WTC11 (cell line): ENCODE results near the gene SLC8A3. TPM values are rescaled to one million over a fixed set of nuclear protein-coding genes. Genes with fewer than 3 reads are reported as not detected.

Experiments
- ATAC-seq: fragments of 200-7000 bp; cut with Tn5 transposase; 2 replicates; pipeline ENCODE4 v1.10.0; 2021; ENCODE audit warnings: mild to moderate bottlenecking, moderate library complexity
- CTCF ChIA-PET: fragments of 300-600 bp; sonication (Branson Sonifier 250); formaldehyde crosslinking; loops from one replicate; lab custom pipeline; 2021; ENCODE audit warnings: antibody characterized with exemption; lab: Charles Lee
- POLR2A ChIA-PET: fragments of 350-600 bp; sonication (Branson Sonifier 250); formaldehyde crosslinking; loops from one replicate; lab custom pipeline; 2021; ENCODE audit warnings: antibody characterized with exemption; lab: Charles Lee
- DNase-seq: peaks from one replicate; pipeline ENCODE4 v3.0.0; 2021; ENCODE audit warnings: low spot score
- H3K27ac Mint-ChIP-seq: 2 replicates; pipeline ENCODE4 v1.8.0; 2021; ENCODE audit warnings: mixed read lengths
- H3K27me3 Mint-ChIP-seq: 2 replicates; pipeline ENCODE4 v1.8.0; 2021; ENCODE audit warnings: low read depth, mild to moderate bottlenecking, moderate library complexity, mixed read lengths
- H3K36me3 Mint-ChIP-seq: 2 replicates; pipeline ENCODE4 v1.8.0; 2021; ENCODE audit warnings: mixed read lengths
- H3K4me1 Mint-ChIP-seq: 2 replicates; pipeline ENCODE4 v1.8.0; 2022; ENCODE audit warnings: mixed read lengths
- H3K4me3 Mint-ChIP-seq: 2 replicates; pipeline ENCODE4 v1.8.0; 2021; ENCODE audit warnings: mild to moderate bottlenecking, moderate library complexity, mixed read lengths
- H3K9me3 Mint-ChIP-seq: 2 replicates; pipeline ENCODE4 v1.8.0; 2021; ENCODE audit warnings: mixed read lengths
- ATF1 ChIP-seq: sonication (generic); formaldehyde crosslinking; IDR thresholded peaks from 2 replicates; pipeline ENCODE4 v1.8.1; 2023; ENCODE audit warnings: mild to moderate bottlenecking, moderate library complexity, missing genetic modification reagents
- CDX4 ChIP-seq: fragments of 250-450 bp; sonication (Bioruptor Pico); IDR thresholded peaks from 2 replicates; pipeline ENCODE4 v1.9.0; 2021; ENCODE audit warnings: moderate library complexity, mild to moderate bottlenecking, inconsistent platforms, borderline replicate concordance
- CREM ChIP-seq: sonication (generic); formaldehyde crosslinking; IDR thresholded peaks from 2 replicates; pipeline ENCODE4 v1.8.1; 2022; ENCODE audit warnings: mild to moderate bottlenecking, missing genetic modification reagents, moderate library complexity
- CTCF ChIP-seq: fragments of 200-600 bp; IDR thresholded peaks from 2 replicates; pipeline ENCODE4 v1.8.0; 2022; ENCODE audit warnings: antibody characterized with exemption
- E2F1 ChIP-seq: sonication (generic); formaldehyde crosslinking; IDR thresholded peaks from 2 replicates; pipeline ENCODE4 v1.8.0; 2022; ENCODE audit warnings: mild to moderate bottlenecking, missing genetic modification reagents
- FOXK1 ChIP-seq: sonication (generic); formaldehyde crosslinking; IDR thresholded peaks from 2 replicates; pipeline ENCODE4 v1.8.0; 2022; ENCODE audit warnings: mild to moderate bottlenecking, moderate library complexity, missing genetic modification reagents
- GABPB1 ChIP-seq: sonication (generic); formaldehyde crosslinking; IDR thresholded peaks from 2 replicates; pipeline ENCODE4 v1.8.1; 2023; ENCODE audit warnings: mild to moderate bottlenecking, missing genetic modification reagents
- HMGXB4 ChIP-seq: sonication (generic); formaldehyde crosslinking; IDR thresholded peaks from 2 replicates; pipeline ENCODE4 v1.8.1; 2023; ENCODE audit warnings: mild to moderate bottlenecking, moderate library complexity, missing genetic modification reagents
- KAT7 ChIP-seq: sonication (generic); formaldehyde crosslinking; IDR thresholded peaks from 2 replicates; pipeline ENCODE4 v1.8.1; 2023; ENCODE audit warnings: missing genetic modification reagents, mild to moderate bottlenecking, borderline replicate concordance
- MXD4 ChIP-seq: fragments of 250-450 bp; sonication (Bioruptor Pico); IDR thresholded peaks from 2 replicates; pipeline ENCODE4 v1.8.0; 2021; ENCODE audit warnings: mild to moderate bottlenecking, moderate library complexity, borderline replicate concordance
- NFYB ChIP-seq: sonication (generic); formaldehyde crosslinking; conservative IDR thresholded peaks from 2 replicates; pipeline ENCODE4 v1.8.0; 2022; ENCODE audit warnings: low read depth, missing genetic modification reagents
- NR2C2 ChIP-seq: sonication (generic); formaldehyde crosslinking; IDR thresholded peaks from 2 replicates; pipeline ENCODE4 v1.8.0; 2022; ENCODE audit warnings: mild to moderate bottlenecking, missing genetic modification reagents
- OVOL2 ChIP-seq: fragments of 250-450 bp; sonication (Bioruptor Pico); IDR thresholded peaks from 2 replicates; pipeline ENCODE4 v1.9.0; 2021; ENCODE audit warnings: mild to moderate bottlenecking, borderline replicate concordance
- PREB ChIP-seq: sonication (generic); formaldehyde crosslinking; IDR thresholded peaks from 2 replicates; pipeline ENCODE4 v1.8.1; 2022; ENCODE audit warnings: mild to moderate bottlenecking, missing genetic modification reagents, moderate library complexity, borderline replicate concordance
- TEAD1 ChIP-seq: sonication (generic); formaldehyde crosslinking; IDR thresholded peaks from 2 replicates; pipeline ENCODE4 v1.8.0; 2022; ENCODE audit warnings: mild to moderate bottlenecking, missing genetic modification reagents
- ZNF219 ChIP-seq: sonication (generic); formaldehyde crosslinking; IDR thresholded peaks from 2 replicates; pipeline ENCODE4 v1.8.0; 2023; ENCODE audit warnings: missing genetic modification reagents, mild to moderate bottlenecking, borderline replicate concordance
- ZNF396 ChIP-seq: fragments of 250-450 bp; sonication (Bioruptor Pico); IDR thresholded peaks from 2 replicates; pipeline ENCODE4 v1.8.0; 2021; ENCODE audit warnings: mild to moderate bottlenecking, moderate library complexity, borderline replicate concordance
- total RNA-seq: library from RNA; stranded (reverse); gene quantifications from 3 replicates; pipeline ENCODE4 v1.2.3, GENCODE V29; 2021
- TF ChIP-seq, protein P1 (sequence below): fragments of 250-450 bp; sonication (Bioruptor Pico); IDR thresholded peaks from 2 replicates; pipeline ENCODE4 v1.9.0; 2021; ENCODE audit warnings: mild to moderate bottlenecking
- TF ChIP-seq, protein P2 (sequence below): sonication (generic); formaldehyde crosslinking; IDR thresholded peaks from 2 replicates; pipeline ENCODE4 v1.8.0; 2022; ENCODE audit warnings: mild to moderate bottlenecking, missing genetic modification reagents
- TF ChIP-seq, protein P3 (sequence below): sonication (generic); formaldehyde crosslinking; IDR thresholded peaks from 2 replicates; pipeline ENCODE4 v1.8.0; 2023; ENCODE audit warnings: mild to moderate bottlenecking, missing genetic modification reagents
- TF ChIP-seq, protein P4 (sequence below): sonication (generic); formaldehyde crosslinking; IDR thresholded peaks from 2 replicates; pipeline ENCODE4 v1.8.0; 2022; ENCODE audit warnings: mild to moderate bottlenecking, missing genetic modification reagents

Gene SLC8A3
- total RNA-seq, 1 experiment from 2014 or later = 0.63 TPM

- TF ChIP-seq ZNF396 (CRISPR knock-in tag) = no peak
- TF ChIP-seq OVOL2 (CRISPR knock-in tag) = no peak
- no peak for TF ChIP-seq E2F1
- no peak for TF ChIP-seq GABPB1 (CRISPR knock-in tag)
- TF ChIP-seq, protein P1, sequence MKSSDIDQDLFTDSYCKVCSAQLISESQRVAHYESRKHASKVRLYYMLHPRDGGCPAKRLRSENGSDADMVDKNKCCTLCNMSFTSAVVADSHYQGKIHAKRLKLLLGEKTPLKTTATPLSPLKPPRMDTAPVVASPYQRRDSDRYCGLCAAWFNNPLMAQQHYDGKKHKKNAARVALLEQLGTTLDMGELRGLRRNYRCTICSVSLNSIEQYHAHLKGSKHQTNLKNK (CRISPR knock-in tag) = no peak
These were observed 36.0 kb downstream of the SLC8A3 start (continued) for GRCh38 chr14:70152704-70153103.

GRCh38 chr14:70152081-70152480 is 36.7 kb downstream of the SLC8A3 start:
- POLR2A ChIA-PET = interaction anchor here (1.0 kb wide), 1 partner anchor 37 kb away, joined by 5 read pairs; the partner anchor contains the start of gene SLC8A3
- Mint-ChIP-seq H3K27ac (no peak overlapping the region), H3K27me3 (no peaks in the 10 kb centered on the region), H3K36me3 (no peaks in the 10 kb centered on the region), H3K9me3 (no peaks in the 10 kb centered on the region), H3K4me3 (no peak overlapping the region), H3K4me1 (no peaks in the 10 kb centered on the region)
- TF ChIP-seq NR2C2 (CRISPR knock-in tag) (no peak), TEAD1 (CRISPR knock-in tag) (no peak), KAT7 (no peak), CTCF (no peak), MXD4 (CRISPR knock-in tag) (no peak), CREM (CRISPR knock-in tag) (no peak), CDX4 (CRISPR knock-in tag) (no peak), ZNF219 (CRISPR knock-in tag) (no peak), PREB (CRISPR knock-in tag) (no peak), HMGXB4 (CRISPR knock-in tag) (no peak), ATF1 (CRISPR knock-in tag) (no peak), NFYB (no peak), FOXK1 (CRISPR knock-in tag) (no peak)
- TF ChIP-seq, protein P2, sequence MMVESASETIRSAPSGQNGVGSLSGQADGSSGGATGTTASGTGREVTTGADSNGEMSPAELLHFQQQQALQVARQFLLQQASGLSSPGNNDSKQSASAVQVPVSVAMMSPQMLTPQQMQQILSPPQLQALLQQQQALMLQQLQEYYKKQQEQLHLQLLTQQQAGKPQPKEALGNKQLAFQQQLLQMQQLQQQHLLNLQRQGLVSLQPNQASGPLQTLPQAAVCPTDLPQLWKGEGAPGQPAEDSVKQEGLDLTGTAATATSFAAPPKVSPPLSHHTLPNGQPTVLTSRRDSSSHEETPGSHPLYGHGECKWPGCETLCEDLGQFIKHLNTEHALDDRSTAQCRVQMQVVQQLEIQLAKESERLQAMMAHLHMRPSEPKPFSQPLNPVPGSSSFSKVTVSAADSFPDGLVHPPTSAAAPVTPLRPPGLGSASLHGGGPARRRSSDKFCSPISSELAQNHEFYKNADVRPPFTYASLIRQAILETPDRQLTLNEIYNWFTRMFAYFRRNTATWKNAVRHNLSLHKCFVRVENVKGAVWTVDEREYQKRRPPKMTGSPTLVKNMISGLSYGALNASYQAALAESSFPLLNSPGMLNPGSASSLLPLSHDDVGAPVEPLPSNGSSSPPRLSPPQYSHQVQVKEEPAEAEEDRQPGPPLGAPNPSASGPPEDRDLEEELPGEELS (CRISPR knock-in tag) = no peak
- TF ChIP-seq, protein P3, sequence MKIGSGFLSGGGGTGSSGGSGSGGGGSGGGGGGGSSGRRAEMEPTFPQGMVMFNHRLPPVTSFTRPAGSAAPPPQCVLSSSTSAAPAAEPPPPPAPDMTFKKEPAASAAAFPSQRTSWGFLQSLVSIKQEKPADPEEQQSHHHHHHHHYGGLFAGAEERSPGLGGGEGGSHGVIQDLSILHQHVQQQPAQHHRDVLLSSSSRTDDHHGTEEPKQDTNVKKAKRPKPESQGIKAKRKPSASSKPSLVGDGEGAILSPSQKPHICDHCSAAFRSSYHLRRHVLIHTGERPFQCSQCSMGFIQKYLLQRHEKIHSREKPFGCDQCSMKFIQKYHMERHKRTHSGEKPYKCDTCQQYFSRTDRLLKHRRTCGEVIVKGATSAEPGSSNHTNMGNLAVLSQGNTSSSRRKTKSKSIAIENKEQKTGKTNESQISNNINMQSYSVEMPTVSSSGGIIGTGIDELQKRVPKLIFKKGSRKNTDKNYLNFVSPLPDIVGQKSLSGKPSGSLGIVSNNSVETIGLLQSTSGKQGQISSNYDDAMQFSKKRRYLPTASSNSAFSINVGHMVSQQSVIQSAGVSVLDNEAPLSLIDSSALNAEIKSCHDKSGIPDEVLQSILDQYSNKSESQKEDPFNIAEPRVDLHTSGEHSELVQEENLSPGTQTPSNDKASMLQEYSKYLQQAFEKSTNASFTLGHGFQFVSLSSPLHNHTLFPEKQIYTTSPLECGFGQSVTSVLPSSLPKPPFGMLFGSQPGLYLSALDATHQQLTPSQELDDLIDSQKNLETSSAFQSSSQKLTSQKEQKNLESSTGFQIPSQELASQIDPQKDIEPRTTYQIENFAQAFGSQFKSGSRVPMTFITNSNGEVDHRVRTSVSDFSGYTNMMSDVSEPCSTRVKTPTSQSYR = no peak
- TF ChIP-seq, protein P4, sequence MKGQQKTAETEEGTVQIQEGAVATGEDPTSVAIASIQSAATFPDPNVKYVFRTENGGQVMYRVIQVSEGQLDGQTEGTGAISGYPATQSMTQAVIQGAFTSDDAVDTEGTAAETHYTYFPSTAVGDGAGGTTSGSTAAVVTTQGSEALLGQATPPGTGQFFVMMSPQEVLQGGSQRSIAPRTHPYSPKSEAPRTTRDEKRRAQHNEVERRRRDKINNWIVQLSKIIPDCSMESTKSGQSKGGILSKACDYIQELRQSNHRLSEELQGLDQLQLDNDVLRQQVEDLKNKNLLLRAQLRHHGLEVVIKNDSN (CRISPR knock-in tag) = no peak
- no peak for DNase-seq
- no peak for ATAC-seq
- CTCF ChIA-PET = no interaction called here
